OCI-LY1 (cell line): Measurements from ENCODE around the gene TFPI.
"Not testable (repeated sequence)": the region's sequence is repeated elsewhere in the genome, so short reads cannot be mapped to it uniquely, and the experiment has no call there.

Source experiments
- H2AFZ ChIP-seq: fragments of 200-600 bp; sonication (generic), shearing (Covaris generic); 2 replicates; pipeline ENCODE4 v1.6.0; 2014; ENCODE audit warnings: antibody characterized with exemption, mild to moderate bottlenecking, low read length
- H3F3A ChIP-seq: fragments of 200-600 bp; sonication (generic), shearing (Covaris generic); 2 replicates; pipeline ENCODE4 v1.6.0; 2014; ENCODE audit warnings: mild to moderate bottlenecking, antibody characterized with exemption, low read length, moderate library complexity; ENCODE audit not compliant: insufficient read depth
- H3K27ac ChIP-seq: fragments of 200-600 bp; sonication (generic); 2 replicates; pipeline ENCODE4 v1.5.1; 2014; ENCODE audit warnings: low read length, mixed run types, mild to moderate bottlenecking, low read depth; ENCODE audit not compliant: poor library complexity, severe bottlenecking
- H3K27me3 ChIP-seq: fragments of 200-600 bp; sonication (generic); 2 replicates; pipeline ENCODE4 v1.6.0; 2014; ENCODE audit warnings: antibody characterized with exemption, mild to moderate bottlenecking, low read length, moderate library complexity; ENCODE audit not compliant: insufficient read depth
- H3K36me3 ChIP-seq: fragments of 200-600 bp; sonication (generic); 2 replicates; pipeline ENCODE4 v1.6.1; 2014; ENCODE audit warnings: mild to moderate bottlenecking, antibody characterized with exemption, low read length, moderate library complexity, mixed read lengths; ENCODE audit not compliant: insufficient read depth
- H3K4me1 ChIP-seq: fragments of 200-600 bp; sonication (generic); 2 replicates; pipeline ENCODE4 v1.5.1; 2014; ENCODE audit warnings: mild to moderate bottlenecking, low read length, moderate library complexity; ENCODE audit not compliant: insufficient read depth, severe bottlenecking
- H3K4me2 ChIP-seq: fragments of 200-600 bp; sonication (generic), shearing (Covaris generic); 2 replicates; pipeline ENCODE4 v1.6.1; 2014; ENCODE audit warnings: low read length
- H3K4me3 ChIP-seq: fragments of 200-600 bp; sonication (generic); 2 replicates; pipeline ENCODE4 v1.5.1; 2014; ENCODE audit warnings: low read length, low read depth, mild to moderate bottlenecking, mixed read lengths; ENCODE audit not compliant: poor library complexity, severe bottlenecking
- H3K79me2 ChIP-seq: fragments of 200-600 bp; shearing (Covaris generic); 2 replicates; pipeline ENCODE4 v1.6.1; 2016; ENCODE audit warnings: mixed run types, low read length, mixed read lengths; ENCODE audit not compliant: insufficient read depth
- H3K9ac ChIP-seq: fragments of 200-600 bp; sonication (generic), shearing (Covaris generic); 2 replicates; pipeline ENCODE4 v1.6.1; 2014; ENCODE audit warnings: mild to moderate bottlenecking, low read length, mixed read lengths
- H3K9me2 ChIP-seq: fragments of 200-600 bp; sonication (generic), shearing (Covaris generic); 2 replicates; pipeline ENCODE4 v1.6.1; 2014; ENCODE audit warnings: low read depth, mild to moderate bottlenecking, low read length, mixed read lengths
- H3K9me3 ChIP-seq: fragments of 200-600 bp; shearing (Covaris generic); 2 replicates; pipeline ENCODE4 v1.6.1; 2014; ENCODE audit warnings: low read length, mixed read lengths
- H4K20me1 ChIP-seq: fragments of 200-600 bp; sonication (generic), shearing (Covaris generic); 2 replicates; pipeline ENCODE4 v1.6.0; 2016; ENCODE audit warnings: mild to moderate bottlenecking, low read length; ENCODE audit not compliant: insufficient read depth
- EZH2 ChIP-seq: fragments of 200-600 bp; sonication (generic), shearing (Covaris generic); IDR thresholded peaks from 2 replicates; pipeline ENCODE4 v1.8.0; 2017; ENCODE audit warnings: borderline replicate concordance, mixed run types, mild to moderate bottlenecking, antibody characterized with exemption, low read length, moderate library complexity, mixed read lengths
- TF ChIP-seq, protein P1 (sequence below): fragments of 200-600 bp; sonication (generic), shearing (Covaris generic); IDR thresholded peaks from 2 replicates; pipeline ENCODE4 v1.5.1; 2017; ENCODE audit warnings: mild to moderate bottlenecking, antibody characterized with exemption, low read length, moderate library complexity, mixed read lengths

The TFPI gene

DNA sequence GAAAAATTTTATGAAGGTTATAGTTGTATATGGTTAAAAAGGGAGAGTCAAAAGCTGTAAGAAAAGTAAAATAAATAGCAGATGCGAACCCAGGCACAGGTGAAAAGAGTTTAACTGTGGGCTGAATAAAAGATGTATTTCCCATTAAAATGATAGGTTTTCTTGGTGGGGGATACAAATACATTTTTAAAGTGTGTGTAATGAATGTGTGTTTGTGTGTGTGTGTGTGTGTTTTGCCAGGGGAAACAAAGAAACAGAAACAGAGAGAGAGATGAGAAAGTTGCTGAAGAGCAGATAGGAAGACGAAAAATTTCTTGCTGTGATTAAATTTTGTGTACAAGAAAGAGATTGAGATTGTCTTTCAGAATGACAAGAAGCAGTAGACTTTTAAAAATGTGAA, 12.1 kb downstream of the TFPI start:
- no peak overlapping the region for H3K4me3 ChIP-seq
- TF ChIP-seq, protein P1, sequence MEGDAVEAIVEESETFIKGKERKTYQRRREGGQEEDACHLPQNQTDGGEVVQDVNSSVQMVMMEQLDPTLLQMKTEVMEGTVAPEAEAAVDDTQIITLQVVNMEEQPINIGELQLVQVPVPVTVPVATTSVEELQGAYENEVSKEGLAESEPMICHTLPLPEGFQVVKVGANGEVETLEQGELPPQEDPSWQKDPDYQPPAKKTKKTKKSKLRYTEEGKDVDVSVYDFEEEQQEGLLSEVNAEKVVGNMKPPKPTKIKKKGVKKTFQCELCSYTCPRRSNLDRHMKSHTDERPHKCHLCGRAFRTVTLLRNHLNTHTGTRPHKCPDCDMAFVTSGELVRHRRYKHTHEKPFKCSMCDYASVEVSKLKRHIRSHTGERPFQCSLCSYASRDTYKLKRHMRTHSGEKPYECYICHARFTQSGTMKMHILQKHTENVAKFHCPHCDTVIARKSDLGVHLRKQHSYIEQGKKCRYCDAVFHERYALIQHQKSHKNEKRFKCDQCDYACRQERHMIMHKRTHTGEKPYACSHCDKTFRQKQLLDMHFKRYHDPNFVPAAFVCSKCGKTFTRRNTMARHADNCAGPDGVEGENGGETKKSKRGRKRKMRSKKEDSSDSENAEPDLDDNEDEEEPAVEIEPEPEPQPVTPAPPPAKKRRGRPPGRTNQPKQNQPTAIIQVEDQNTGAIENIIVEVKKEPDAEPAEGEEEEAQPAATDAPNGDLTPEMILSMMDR, result no peak
- TF ChIP-seq EZH2, result no peak
- H3K9me3 ChIP-seq, result no peaks in the 10 kb centered on the region
- H3K36me3 ChIP-seq, result no peaks in the 10 kb centered on the region
- no peak overlapping the region for H3K4me2 ChIP-seq
- no peak overlapping the region for H2AFZ ChIP-seq
- no peaks in the 10 kb centered on the region for H3K9me2 ChIP-seq
- no peaks in the 10 kb centered on the region for H3K4me1 ChIP-seq
- H3K79me2 ChIP-seq, result no peaks in the 10 kb centered on the region
- no peak overlapping the region for H3K9ac ChIP-seq
- no peaks in the 10 kb centered on the region for H3K27me3 ChIP-seq
- no peaks in the 10 kb centered on the region for H4K20me1 ChIP-seq
- no peak overlapping the region for H3K27ac ChIP-seq
- no peaks in the 10 kb centered on the region for H3F3A ChIP-seq

- Histone ChIP-seq H3K9ac (no peak overlapping the region), H3K79me2 (no peaks in the 10 kb centered on the region), H4K20me1 (no peaks in the 10 kb centered on the region), H3F3A (no peaks in the 10 kb centered on the region), H3K4me1 (no peaks in the 10 kb centered on the region), H2AFZ (no peak overlapping the region), H3K27me3 (no peaks in the 10 kb centered on the region), H3K9me2 (no peaks in the 10 kb centered on the region), H3K36me3 (no peaks in the 10 kb centered on the region), H3K9me3 (no peaks in the 10 kb centered on the region), H3K27ac (no peak overlapping the region), H3K4me3 (no peak overlapping the region), H3K4me2 (no peak overlapping the region)
- no peak for TF ChIP-seq EZH2
- TF ChIP-seq, protein P1, result no peak
Measured at GRCh38 chr2:187541086-187542085, 12.8 kb downstream of the TFPI start.

DNA sequence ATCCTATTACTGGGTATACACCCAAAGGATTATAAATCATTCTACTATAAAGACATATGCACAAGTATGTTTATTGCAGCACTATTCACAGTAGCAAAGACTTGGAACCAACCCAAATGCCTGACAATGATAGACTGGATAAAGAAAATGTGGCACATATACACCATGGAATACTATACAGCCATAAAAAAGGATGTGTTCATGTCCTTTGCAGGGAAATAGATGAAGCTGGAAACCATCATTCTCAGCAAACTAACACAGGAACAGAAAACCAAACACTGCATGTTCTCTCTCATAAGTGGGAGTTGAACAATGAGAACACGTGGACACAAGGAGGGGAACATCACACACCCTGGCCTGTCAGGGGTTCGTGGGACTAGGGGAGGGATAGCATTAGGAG, 16.0 kb downstream of the TFPI start:
- not testable (repeated sequence) for H3K9me3 ChIP-seq, H3K36me3 ChIP-seq, H3K9me2 ChIP-seq, H3K4me2 ChIP-seq, H2AFZ ChIP-seq, H3K9ac ChIP-seq, H4K20me1 ChIP-seq, H3K4me1 ChIP-seq, H3K27me3 ChIP-seq, H3K4me3 ChIP-seq, H3F3A ChIP-seq, H3K79me2 ChIP-seq, H3K27ac ChIP-seq

DNA sequence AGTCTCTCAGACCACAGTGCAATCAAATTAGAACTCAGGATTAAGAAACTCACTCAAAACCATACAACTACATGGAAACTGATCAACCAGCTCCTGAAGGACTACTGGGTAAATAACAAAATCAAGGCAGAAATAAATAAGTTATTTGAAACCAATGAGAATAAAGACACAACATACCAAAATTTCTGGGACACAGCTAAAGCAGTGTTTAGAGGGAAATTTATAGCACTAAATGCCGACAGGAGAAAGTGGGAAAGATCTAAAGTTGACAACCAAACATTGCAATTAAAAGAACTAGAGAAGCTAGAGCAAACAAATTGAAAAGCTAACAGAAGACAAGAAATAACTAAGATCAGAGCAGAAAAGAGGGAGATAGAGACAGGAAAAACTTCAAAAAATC, 18.9 kb downstream of the TFPI start:
- H3K9ac ChIP-seq, H3K4me1 ChIP-seq, H3K4me2 ChIP-seq, H4K20me1 ChIP-seq, H3K27ac ChIP-seq, H3F3A ChIP-seq, H3K4me3 ChIP-seq, H3K9me2 ChIP-seq, H3K9me3 ChIP-seq, H2AFZ ChIP-seq, H3K27me3 ChIP-seq, H3K79me2 ChIP-seq, H3K36me3 ChIP-seq: not testable (repeated sequence)
